ENCODE results near the gene NUDT3. TPM values are rescaled to one million over a fixed set of nuclear protein-coding genes. Genes with fewer than 3 reads are reported as not detected.
A peak's percentile ranks its signal among the peaks of the same experiment; 100 is the strongest.

Gene NUDT3
- total and polyA plus RNA-seq, 2 experiments from 2014 or later = 8.1 to 11.5 TPM

- Histone ChIP-seq H3K36me3 (ENCODE audit: low read depth) (peaks cover 6% of the 10 kb centered on the region; the same call in 1 of the 2 replicates), H3K4me3 (peak overlapping the region; percentile 97), H3K9me3 (ENCODE audit: low read depth) (no peaks in the 10 kb centered on the region), H2AFZ (no peak overlapping the region), H3K4me1 (ENCODE audit: insufficient read depth) (peaks cover 45% of the 10 kb centered on the region), H3K4me2 (ENCODE audit: unreplicated experiment) (peak overlapping the region; percentile 96), H3K27me3 (replicated peaks; ENCODE audit: insufficient read depth) (no peaks in the 10 kb centered on the region), H4K20me1 (ENCODE audit: insufficient read depth) (no peaks in the 10 kb centered on the region), H3K79me2 (ENCODE audit: insufficient read depth) (peaks cover 41% of the 10 kb centered on the region), H3K9ac (peak overlapping the region; percentile 88), H3F3A (ENCODE audit: insufficient read depth) (peaks cover 40% of the 10 kb centered on the region), H3K9me2 (ENCODE audit: insufficient read depth) (no peaks in the 10 kb centered on the region), H3K27ac (no peak overlapping the region)
- in situ Hi-C loops (cut with MboI) = no loop called here
- TF ChIP-seq EZH2phosphoT487 (IDR thresholded peaks at IDR 0.05; ENCODE audit: insufficient read depth, low read depth) = no peak
- no peak for TF ChIP-seq EZH2 (IDR thresholded peaks at IDR 0.05; ENCODE audit: insufficient read depth, poor library complexity, severe bottlenecking)
- peak; percentile 28 for DNase-seq
- 82 to 86% methylated on average over 14 of the region's 14 CpGs for WGBS, 2 experiments (ENCODE audit: low coverage in 1 of 2, low lambda C conversion rate in 2 of 2, missing lambda C conversion rate in 2 of 2)
Observed at GRCh38 chr6:34238585-34239499, 153.6 kb downstream of the NUDT3 start.

- Histone ChIP-seq H3K4me2 (ENCODE audit: unreplicated experiment) (peak overlapping the region; percentile 96), H3K27ac (peak overlapping the region; percentile 36), H3K4me3 (peak overlapping the region; percentile 97), H3K9me2 (ENCODE audit: insufficient read depth) (no peaks in the 10 kb centered on the region), H3F3A (ENCODE audit: insufficient read depth) (peaks cover 38% of the 10 kb centered on the region), H3K36me3 (ENCODE audit: low read depth) (peaks cover 6% of the 10 kb centered on the region; the same call in 1 of the 2 replicates), H3K27me3 (replicated peaks; ENCODE audit: insufficient read depth) (no peaks in the 10 kb centered on the region), H3K4me1 (ENCODE audit: insufficient read depth) (peaks cover 36% of the 10 kb centered on the region), H3K79me2 (ENCODE audit: insufficient read depth) (peaks cover 41% of the 10 kb centered on the region), H4K20me1 (ENCODE audit: insufficient read depth) (no peaks in the 10 kb centered on the region), H3K9ac (peak overlapping the region; percentile 88), H2AFZ (peak overlapping the region; percentile 73), H3K9me3 (ENCODE audit: low read depth) (no peaks in the 10 kb centered on the region)
- 18 to 24% methylated on average over 36 to 64 of the region's 64 CpGs for WGBS, 2 experiments (ENCODE audit: low coverage in 1 of 2, low lambda C conversion rate in 2 of 2, missing lambda C conversion rate in 2 of 2)
- in situ Hi-C loops (cut with MboI) = no loop called here
- TF ChIP-seq EZH2phosphoT487 (IDR thresholded peaks at IDR 0.05; ENCODE audit: insufficient read depth, low read depth) (no peak), EZH2 (IDR thresholded peaks at IDR 0.05; ENCODE audit: insufficient read depth, poor library complexity, severe bottlenecking) (no peak)
- DNase-seq = peak; percentile 63
Observed at GRCh38 chr6:34237722-34238584, 154.5 kb downstream of the NUDT3 start.

- peak; percentile 64 for DNase-seq
- Histone ChIP-seq H3K27me3 (replicated peaks; ENCODE audit: insufficient read depth) (no peaks in the 10 kb centered on the region), H3K4me1 (ENCODE audit: insufficient read depth) (peaks cover 30% of the 10 kb centered on the region), H3K9me2 (ENCODE audit: insufficient read depth) (no peaks in the 10 kb centered on the region), H2AFZ (peak overlapping the region; percentile 73), H3F3A (ENCODE audit: insufficient read depth) (peaks cover 33% of the 10 kb centered on the region), H3K4me2 (ENCODE audit: unreplicated experiment) (peak overlapping the region; percentile 96), H3K36me3 (ENCODE audit: low read depth) (peaks cover 6% of the 10 kb centered on the region; the same call in 1 of the 2 replicates), H3K79me2 (ENCODE audit: insufficient read depth) (peaks cover 41% of the 10 kb centered on the region), H3K27ac (peak overlapping the region; percentile 42; the same call in 1 of the 2 replicates), H3K4me3 (peak overlapping the region; percentile 97), H3K9me3 (ENCODE audit: low read depth) (no peaks in the 10 kb centered on the region), H4K20me1 (ENCODE audit: insufficient read depth) (no peaks in the 10 kb centered on the region), H3K9ac (peak overlapping the region; percentile 88)
- TF ChIP-seq EZH2 (IDR thresholded peaks at IDR 0.05; ENCODE audit: insufficient read depth, poor library complexity, severe bottlenecking) (no peak), EZH2phosphoT487 (IDR thresholded peaks at IDR 0.05; ENCODE audit: insufficient read depth, low read depth) (no peak)
- in situ Hi-C loops (cut with MboI) = no loop called here
- WGBS, 2 experiments (ENCODE audit: low coverage in 1 of 2, low lambda C conversion rate in 2 of 2, missing lambda C conversion rate in 2 of 2) = 1 to 10% methylated on average over 2 to 15 of the region's 78 CpGs
Observed at GRCh38 chr6:34237316-34237721, 155.2 kb downstream of the NUDT3 start.
